ENCODE data around the gene CTTNBP2NL.

Gene CTTNBP2NL

GRCh38 chr1:112509005-112509659 is 113.1 kb downstream of the CTTNBP2NL start:
- peak in 1 of 5 experiments; percentile 23 for DNase-seq

- no peak for DNase-seq
These were observed 113.7 kb downstream of the CTTNBP2NL start for GRCh38 chr1:112509660-112510178.

- DNase-seq: no peak
These were observed 114.3 kb downstream of the CTTNBP2NL start for GRCh38 chr1:112510340-112510739.
